Activated CD4-positive, CD25-positive, alpha-beta regulatory T cell (primary cell): ENCODE measurements around the gene IGSF1.

Experiments
- DNase-seq, 4 experiments: peaks; one replicate each; lab custom pipeline; 2025; lab: John Stamatoyannopoulos, UW

Gene IGSF1, protein sequence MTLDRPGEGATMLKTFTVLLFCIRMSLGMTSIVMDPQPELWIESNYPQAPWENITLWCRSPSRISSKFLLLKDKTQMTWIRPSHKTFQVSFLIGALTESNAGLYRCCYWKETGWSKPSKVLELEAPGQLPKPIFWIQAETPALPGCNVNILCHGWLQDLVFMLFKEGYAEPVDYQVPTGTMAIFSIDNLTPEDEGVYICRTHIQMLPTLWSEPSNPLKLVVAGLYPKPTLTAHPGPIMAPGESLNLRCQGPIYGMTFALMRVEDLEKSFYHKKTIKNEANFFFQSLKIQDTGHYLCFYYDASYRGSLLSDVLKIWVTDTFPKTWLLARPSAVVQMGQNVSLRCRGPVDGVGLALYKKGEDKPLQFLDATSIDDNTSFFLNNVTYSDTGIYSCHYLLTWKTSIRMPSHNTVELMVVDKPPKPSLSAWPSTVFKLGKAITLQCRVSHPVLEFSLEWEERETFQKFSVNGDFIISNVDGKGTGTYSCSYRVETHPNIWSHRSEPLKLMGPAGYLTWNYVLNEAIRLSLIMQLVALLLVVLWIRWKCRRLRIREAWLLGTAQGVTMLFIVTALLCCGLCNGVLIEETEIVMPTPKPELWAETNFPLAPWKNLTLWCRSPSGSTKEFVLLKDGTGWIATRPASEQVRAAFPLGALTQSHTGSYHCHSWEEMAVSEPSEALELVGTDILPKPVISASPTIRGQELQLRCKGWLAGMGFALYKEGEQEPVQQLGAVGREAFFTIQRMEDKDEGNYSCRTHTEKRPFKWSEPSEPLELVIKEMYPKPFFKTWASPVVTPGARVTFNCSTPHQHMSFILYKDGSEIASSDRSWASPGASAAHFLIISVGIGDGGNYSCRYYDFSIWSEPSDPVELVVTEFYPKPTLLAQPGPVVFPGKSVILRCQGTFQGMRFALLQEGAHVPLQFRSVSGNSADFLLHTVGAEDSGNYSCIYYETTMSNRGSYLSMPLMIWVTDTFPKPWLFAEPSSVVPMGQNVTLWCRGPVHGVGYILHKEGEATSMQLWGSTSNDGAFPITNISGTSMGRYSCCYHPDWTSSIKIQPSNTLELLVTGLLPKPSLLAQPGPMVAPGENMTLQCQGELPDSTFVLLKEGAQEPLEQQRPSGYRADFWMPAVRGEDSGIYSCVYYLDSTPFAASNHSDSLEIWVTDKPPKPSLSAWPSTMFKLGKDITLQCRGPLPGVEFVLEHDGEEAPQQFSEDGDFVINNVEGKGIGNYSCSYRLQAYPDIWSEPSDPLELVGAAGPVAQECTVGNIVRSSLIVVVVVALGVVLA (N-terminal part only)

DNA sequence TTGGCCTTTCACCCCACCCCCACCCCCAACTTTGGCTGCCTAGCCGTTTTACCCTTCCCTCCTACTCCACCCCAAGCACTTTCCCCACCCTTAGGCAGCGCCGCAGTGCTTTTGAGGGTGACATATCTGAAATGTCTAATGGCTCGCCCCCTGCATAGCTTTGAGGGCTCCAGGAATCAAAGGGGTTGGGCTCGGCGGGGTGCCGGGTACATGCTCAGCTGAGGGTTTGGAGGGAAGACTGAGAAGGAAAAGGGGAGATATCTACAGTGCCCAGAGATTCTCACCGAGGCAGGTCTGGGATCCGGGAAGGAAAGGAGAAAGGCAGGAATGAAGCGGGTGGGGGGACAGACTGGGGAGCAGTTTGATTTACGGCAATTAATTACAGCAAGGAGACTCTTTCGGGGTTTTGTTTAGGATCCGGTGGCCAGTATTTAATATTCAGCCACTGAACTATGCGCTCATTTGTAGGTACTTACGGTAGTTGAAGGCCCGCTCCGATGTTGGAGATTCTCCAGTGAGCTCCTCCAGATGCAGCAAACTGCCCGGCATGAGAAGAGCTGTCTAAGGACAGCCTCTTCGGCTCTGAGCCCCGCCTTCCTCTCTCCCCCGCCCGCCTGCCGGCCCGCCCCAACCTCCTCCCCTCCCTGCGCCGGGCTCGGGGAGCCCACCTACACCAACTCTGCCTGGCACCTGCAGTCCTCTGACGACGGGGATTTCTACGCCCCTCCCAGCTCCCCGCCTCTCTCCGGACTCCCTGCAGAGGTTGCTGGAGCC lies at the start of gene IGSF1:
TSS of gene IGSF1 (minus strand) at position 569 of the 774 bp plus-strand sequence. CDS start 2,632 bp downstream, outside the sequence.
- DNase-seq, result no peak

DNA sequence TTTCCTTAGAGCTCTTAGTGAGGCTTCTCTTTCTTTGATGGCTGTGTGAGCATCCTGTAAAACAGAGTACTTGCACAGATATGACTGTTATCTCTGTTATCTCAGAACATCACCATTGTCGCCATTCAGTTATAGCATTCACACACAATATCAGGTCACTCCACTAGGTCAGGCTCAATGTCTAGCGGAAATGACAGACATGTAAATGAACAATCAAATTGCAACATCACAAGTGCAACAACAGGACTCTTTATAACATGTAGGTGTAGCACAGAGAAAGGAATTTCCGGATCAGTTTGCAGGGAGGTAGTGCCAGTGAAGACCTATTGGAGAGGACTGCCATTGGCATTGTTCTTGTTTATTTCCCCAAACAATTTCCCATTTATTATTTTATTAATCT lies 43.2 kb upstream of the IGSF1 start:
- DNase-seq, result no peak

DNA sequence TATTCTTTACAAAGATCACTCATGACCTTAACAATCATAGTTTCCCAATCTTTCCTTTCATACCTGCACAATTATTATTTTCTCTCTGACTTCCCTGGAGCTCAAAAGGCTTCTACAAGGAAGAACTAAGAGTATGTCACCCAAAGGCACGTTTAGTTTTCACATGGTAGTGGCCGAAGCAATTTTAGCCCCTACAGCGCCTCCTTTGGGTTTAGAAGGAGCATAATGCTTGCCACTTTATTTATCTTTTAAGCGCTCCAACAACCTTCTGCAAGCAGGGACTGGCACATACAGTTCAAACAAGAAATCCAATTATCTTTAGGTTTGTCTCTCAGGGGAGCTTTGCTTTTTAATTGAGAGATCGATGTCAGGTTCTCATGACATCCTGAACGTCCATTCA lies 42.0 kb upstream of the IGSF1 start:
- no peak for DNase-seq

DNA sequence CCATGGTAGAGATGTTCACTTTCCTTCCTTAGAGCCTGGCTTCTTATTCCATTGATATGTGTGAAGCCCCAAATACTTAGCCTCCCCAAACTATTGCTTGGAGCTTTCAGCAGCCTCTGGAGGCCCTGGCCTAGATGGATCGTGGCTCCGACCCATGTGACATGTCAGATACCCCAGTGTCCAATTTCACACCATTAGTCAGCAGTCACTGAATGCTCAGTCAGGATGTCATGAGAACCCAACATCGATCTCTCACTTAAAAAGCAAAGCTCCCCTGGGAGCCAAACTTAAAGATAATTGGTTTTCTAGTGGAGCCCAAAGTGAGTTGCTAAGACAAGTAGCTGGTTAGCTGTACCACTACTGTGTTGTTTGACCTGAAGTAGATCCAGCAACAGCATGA lies 41.6 kb upstream of the IGSF1 start:
- no peak for DNase-seq

DNA sequence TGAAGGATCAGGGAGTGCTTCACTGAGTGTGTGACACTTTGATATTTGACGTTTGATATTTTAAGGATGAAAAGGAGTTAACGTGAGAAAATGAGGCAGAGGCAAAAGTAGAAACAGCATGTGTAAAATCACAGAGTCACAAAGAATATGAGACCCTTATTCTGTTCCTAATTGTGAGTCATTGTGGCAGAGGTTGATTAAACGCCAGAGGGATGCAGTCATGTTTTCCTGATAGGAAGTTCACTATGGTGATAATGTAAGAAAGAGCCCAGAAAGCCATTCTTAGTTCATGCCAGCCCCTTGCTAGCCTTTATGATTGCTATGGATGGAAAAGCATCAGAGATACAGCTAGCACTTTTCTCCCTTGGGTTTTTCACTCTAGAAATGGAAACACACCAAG lies 33.5 kb upstream of the IGSF1 start:
- DNase-seq, result no peak

DNA sequence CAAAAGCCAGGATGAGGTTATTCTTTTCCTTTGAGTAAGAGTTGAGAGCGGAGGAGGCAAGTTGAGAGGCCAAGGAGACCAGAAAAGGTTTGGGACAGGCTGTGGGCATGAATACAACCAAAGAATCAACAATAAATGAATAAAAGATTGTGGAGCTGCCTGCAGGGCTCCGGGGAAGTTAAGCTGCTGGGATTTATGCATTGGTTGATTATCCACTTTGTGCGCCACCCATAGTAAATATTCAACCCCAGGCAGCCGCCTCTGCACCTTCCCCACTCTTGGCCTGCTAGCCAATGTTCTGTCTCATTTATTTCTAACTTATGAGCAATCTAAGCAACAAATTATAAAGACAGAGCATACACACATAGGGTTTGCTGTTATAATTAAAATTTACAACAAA lies 28.2 kb upstream of the IGSF1 start:
- no peak for DNase-seq

DNA sequence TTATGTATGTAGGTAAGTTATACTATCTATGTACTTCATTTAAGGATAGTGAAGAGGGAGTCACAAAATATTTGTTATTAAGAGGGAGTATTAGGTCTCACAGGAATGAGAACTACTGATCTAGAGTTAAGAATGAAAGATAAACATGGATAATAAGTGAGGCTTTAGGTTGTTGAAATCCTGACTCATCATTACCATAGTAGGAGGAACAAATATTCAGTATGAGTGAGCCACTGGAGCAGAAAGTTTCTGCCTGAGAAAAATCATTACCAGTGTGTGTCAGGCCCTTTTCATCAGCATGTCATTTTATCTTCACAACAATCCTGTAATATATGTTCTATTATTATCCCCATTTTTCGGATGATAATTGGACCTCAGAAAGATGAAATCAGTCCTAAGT lies 27.2 kb upstream of the IGSF1 start:
- no peak for DNase-seq

DNA sequence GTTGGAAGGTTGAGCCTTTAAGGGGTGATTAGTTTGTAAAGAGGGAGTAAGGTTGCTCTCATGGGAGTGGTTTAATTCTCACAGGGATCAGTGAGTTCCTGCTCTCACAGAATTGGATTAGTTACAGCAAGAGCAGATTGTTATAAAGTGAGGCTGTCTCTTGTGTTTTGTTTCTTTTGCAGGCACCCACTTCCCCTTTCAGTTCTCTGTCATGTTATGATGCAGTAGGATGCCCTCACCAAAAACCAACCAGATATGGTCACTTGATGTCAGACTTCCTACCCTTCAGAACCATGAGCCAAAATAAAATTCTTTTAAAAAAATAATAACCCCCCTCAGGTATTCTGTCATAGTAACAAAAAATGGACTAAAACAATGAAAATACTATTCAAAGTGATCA lies 19.9 kb upstream of the IGSF1 start:
- no peak for DNase-seq

DNA sequence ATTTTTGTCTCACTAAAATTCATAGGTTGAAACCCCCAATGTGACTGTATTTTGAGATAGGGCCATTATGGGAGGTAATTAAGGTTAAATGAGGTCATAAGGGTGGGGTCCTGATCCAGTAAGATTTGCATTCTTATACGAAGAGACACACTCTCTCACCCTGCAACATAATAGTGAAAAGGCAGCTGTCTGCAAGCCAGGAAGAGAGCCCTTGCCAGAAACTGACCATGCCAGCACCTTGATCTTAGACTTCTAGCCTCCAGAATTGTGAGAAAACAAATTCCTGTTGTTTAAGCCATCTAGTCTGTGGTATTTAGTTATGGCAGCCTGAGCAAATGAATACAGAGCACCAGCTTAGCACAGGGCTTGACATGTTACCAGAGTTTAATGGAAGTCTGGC lies 17.5 kb upstream of the IGSF1 start:
- no peak for DNase-seq

DNA sequence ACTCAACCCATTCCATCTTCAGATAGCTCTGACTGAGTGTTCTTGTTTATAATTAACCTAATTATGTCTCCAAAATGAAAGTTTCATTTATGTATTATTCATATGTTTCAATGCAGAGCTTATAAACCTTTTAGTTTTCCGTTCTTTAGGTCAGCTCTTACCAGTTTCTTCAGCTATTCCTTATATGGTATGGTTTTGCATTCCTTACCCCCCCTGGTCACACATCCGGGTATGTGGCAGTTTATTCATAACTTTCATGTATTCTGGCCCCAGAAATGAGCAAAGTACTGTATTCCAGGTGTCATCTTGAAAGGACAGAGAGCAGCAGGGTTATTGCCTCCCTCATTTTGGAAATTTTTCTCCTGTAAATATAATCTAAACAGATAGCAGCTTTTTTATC lies 16.8 kb upstream of the IGSF1 start:
- DNase-seq, result no peak

DNA sequence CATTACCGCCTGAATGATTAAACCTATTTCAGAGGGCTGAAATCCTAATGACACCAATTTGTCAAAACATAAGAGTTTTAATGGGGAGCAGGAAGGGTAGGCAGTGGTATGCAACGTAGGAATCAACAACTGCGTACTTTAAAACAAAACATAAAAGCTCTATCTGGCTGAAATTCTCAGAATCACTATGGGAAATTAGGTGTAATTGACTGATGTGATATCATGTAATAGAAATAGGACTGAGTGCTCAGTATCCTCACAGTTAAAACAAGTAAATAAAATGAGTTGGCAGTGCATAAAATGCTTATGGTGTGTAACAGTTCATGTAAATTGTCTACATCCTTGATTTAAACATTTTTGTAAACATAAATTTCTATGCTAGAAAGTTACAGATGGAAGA lies 13.6 kb upstream of the IGSF1 start:
- DNase-seq, result no peak

DNA sequence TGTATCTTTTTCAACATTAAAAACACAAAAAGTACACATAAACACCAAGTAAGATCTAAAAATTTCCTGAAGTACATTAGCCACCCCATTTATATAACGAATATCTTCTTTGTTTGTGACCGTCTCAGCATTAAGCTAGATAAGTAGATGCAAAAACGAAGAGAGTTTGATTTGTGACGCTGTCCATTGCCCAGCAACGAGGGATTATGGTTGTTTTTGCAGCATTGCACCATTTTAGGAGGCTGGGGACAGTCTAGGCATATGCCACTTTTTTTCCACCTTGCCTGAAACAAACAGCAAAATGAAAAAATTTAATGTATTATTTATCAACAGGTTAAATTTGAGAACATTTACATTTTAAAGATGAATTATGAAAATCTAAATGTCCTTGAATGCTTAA lies 12.0 kb upstream of the IGSF1 start:
- DNase-seq, result no peak

DNA sequence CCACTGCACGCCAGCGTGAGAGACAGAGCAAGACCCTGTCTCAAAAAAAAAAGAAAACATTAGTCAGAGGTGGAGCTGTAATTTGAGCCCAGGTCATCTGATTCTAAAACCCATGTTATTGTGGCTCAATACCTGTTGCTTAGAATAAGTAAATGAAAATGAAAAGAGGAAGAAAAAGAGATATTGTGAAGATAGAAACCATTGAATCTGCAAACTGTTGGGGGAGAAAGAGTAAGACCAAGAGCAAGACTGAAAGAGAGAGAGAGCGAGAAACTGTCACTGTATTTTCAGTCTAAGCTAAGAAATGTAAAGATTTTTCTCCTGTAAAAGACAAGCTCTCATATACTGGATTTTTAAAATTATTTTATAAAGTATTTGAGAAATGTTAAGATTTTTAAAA lies 9.7 kb upstream of the IGSF1 start:
- DNase-seq, result no peak

DNA sequence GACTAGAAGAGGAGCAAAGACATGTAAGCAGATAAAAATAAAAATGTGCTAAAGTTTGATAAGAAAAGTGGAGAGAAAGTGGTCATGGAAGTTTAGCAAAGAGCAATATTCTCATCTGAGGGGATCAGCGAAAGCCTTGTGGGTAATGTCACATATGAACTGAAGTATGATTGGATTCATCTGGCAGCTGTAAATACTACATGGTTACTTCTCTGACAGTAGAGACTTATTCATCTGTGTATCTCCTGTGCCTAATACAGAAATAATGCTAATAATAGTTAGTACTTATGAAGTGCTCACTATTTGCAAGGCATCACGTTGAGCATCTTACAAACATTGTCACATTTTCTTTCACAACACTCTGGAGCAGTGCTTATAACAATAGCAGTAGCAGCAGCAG lies 8.9 kb upstream of the IGSF1 start:
- DNase-seq, result no peak

DNA sequence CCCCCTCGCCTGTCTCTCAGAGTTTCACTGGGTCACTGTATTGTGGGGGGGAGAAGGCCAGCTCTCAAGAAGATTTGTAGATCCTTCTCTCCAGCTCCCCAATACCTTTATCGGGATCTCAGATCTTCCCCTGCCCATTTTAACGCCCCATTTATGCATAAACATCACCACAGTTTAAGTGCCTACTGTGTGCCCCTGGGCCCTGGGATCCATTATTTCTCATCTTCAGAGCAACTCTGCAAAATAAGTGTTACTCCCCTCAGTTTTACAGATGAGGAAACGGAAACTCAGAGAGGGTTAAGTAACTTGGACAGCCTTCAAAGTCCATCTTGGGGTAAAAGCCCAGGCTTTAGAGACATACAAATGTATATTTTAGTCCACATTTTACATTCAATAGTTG lies 421 bp upstream of the IGSF1 start:
- DNase-seq, result no peak

DNA sequence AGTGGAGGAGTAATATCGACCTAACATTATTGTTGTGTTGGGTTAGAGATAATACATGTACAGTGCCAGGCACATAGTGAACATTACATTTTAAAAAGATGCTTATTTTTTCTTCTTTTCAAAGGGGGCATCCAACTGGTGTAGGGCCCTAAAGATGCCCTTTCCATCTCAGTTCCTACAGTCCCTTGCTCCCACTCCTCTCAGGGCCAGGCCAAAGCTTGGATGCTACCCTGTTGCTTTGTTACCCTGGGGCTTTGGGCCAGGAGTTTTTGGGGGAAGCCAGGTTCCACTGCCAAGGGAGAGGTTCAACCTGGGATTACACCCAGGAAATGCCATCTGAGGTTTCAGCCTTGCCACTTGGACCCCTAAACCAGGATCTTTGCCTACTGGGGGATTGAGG lies 918 bp downstream of the IGSF1 start:
- DNase-seq, result no peak

DNA sequence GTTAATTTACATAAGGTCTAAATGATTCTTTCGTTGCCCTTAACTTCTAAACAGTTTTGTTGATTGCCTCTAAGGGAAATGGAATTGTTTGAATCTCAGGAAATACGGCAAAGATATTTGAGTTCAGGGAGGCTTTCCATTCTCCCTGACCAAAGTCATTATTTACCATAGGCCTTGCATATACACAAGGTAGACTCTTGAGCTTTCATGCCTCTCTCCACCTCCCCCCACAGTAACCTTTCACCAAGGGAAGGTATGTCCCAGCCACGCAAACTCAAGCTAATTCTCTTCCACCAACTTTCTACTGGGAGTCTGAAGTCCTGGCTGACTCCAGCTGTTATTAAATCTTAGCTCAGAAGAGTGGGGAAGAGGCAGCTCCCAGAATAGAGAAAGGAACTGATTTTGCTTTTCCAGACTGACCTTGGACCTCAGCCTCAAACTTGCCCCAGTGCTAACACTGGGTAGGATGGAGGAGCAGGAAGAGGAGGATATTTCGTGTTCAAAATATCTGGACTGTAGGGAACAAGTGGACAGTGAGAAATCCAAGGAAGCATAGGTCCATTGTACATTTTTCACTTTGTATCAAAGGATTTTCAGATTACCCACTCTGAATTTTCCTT lies 1.4 kb downstream of the IGSF1 start:
- no peak for DNase-seq

DNA sequence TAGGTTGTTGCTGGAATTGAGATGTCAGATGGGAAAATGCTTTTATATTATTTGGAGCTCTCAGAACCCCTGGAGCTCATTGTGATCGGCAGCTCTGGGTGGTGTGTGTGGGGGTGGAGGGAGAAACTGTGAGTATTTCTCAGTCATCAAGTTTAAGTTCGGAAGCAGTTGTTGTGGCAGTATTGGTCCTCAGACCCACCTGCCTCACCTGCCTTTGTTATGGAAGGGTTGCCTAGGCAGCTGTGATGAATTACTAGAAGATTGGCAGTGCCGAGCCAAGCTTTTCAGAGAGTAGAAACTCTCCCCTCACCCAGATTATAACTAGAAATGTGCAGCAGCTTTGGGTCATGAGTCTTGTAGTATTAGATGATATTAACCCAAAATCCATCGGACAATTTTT lies 9.5 kb downstream of the IGSF1 start:
- no peak for DNase-seq

DNA sequence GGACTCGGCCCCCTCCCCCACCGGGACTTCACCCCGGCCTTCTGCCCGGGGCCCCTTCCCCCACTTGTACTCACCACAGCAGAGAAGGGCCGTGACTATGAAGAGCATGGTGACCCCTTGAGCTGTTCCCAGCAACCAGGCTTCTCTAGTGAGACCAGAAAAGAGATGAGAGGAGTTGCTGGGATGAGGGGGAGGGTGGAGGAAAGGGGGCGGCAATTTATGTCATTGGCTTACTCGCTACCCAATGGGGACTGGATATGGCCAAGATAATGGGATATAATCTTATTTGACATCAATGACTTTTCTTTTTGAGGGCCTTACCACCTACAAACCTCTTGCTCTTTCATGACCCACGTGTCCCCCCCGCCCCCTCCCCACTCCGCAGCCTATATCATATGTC lies 9.9 kb downstream of the IGSF1 start:
- DNase-seq, result no peak

DNA sequence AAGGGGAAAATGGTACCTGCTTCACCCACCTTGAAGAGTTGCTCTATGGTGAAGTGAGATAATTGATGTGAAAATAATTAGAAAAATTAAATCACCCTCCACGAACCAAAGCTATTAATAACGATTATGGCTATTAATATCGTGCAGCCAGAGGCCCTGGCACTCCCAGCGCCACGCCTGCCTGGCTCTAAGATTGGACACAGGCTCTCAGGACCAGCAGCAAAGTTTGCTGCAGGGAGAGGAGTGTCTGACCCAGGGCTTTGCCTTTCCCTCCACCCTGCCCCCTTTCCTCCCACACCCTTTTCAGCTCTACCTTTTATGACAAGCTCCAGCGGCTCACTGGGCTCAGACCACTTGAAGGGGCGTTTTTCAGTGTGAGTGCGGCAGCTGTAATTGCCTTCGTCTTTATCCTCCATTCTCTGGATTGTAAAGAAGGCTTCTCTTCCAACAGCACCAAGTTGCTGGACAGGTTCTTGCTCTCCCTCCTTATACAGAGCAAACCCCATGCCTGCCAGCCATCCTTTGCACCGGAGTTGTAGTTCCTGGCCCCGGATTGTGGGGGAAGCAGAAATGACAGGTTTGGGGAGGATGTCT lies 11.5 kb downstream of the IGSF1 start:
- no peak for DNase-seq

DNA sequence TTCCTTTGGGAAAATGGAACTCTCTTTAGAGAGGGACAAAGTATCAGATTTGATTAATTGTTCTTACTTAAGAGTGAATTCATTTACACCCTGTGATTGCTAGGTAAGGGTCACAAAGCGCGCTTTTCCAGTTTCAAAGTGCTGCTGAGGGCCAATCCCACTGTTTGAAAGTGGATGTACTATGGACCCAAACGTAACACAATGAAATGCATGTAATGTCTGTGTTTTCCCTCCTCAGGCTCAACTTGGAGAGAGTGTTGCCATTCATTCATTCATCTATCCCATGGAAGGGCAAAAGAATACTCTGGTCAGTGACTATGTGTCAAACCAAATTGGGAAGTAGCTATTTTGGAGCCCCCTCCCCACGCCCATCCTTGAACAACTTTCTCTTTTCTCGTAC lies 16.1 kb downstream of the IGSF1 start:
- no peak for DNase-seq
